Stimulated activated CD4-positive, alpha-beta T cell treated with anti-CD3 and anti-CD28 coated beads, Interleukin-2, amount 100 ng/mL, for 24 hours (primary cell): ENCODE data around the gene MSRB3.

Experiments
- DNase-seq, 2 donors: peaks; one replicate each; pipeline ENCODE4 v3.0.0-alpha.2; 2020

Gene MSRB3

DNA sequence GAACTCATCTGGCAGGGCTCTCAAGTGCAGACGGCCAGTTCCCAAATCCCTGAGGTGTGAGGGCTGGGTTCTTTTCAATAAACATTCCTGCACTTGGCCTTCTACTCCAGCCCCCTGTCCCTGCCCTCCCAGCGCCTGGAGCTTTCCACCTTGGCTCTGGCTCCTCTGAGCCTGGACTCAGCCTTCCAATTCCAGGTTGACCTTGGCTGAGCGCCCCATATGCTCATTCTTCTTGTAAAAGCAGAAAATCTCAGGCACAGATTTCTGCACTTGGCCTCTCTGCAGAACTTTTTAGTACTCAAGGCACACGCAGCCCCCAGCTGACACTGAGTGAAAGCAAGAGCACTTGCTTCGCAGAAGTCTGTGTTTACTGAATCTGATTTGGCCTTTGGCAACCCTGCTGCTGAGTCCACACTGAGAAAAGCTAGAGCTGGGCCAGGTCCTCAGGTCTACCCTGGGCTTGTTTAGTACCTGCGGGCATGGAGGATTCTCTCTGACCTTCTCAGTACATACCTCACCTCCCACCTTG lies 222.7 kb downstream of the MSRB3 start:
- DNase-seq: no peak

DNA sequence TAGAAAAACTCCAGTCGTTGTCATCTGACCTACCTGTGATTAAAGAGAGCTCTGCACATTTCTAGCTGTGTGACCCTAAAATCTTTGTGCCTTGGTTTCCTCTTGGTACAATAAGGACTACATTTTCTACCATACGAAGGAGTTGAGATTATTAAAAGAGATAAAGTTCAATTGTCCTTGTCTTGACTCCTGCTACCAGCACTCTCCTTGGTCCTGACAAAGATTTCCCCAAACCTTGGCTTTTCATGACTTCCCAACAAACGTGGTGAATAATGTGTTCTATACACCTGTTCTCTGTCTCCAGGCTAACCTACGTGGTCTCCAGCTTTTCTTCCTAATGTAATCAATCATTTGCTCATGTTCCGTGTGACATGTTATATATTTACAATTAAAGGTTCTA lies 223.5 kb downstream of the MSRB3 start:
- no peak for DNase-seq

DNA sequence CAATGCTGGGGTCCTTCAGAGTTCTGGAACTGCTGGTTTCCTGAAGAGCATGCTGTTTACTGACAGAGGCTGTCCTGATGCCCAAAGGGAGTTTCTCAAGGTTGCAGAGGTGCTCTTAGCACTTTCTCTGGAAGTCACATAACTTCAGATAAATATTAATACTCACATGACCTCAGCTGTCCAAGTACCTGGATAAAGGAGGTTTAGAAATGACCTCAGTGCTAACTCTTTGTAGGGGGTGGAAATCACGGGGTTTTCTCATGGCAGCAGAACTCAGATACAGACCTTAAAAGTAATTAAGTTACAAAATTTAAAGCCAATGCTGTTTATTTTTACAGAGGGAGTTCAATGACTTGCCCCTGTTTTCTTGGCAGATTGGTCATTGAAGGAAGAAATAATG lies 225.9 kb downstream of the MSRB3 start:
- DNase-seq: no peak

DNA sequence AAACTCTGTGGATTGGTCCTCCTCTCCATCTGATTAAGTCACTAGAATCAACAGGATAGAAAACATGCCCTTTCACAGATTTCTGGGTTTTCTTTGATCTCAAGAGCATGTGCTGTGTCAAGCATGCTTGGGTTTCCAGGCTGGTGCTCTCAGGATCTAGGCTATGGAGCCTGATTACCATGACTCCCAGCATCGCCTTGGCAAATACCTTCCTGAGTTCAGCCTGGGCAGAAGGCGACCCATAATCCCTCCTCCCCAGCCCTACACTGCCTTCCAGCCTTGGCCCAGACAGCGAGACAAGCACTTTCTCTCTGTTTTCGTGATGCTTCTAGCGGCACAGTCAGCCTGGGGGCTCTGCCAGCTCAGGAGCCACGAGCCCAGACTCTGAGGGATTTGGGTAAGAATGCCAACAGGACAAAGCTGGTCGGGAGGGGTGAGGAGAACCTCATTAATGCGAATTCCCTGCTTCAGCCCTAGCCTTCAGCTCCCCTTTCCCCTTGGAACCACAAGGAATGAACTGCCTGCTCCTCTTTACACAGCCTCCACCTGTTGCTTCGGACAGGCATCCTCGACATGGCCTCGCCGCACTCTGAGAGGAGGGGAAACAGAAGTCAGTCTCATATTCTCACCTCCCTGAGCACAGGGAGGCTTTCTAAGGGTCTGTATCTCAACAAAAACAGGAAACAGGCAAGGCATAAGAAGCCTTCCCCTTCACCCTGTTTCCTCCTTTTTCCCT lies 227.1 kb downstream of the MSRB3 start:
- DNase-seq: no peak

DNA sequence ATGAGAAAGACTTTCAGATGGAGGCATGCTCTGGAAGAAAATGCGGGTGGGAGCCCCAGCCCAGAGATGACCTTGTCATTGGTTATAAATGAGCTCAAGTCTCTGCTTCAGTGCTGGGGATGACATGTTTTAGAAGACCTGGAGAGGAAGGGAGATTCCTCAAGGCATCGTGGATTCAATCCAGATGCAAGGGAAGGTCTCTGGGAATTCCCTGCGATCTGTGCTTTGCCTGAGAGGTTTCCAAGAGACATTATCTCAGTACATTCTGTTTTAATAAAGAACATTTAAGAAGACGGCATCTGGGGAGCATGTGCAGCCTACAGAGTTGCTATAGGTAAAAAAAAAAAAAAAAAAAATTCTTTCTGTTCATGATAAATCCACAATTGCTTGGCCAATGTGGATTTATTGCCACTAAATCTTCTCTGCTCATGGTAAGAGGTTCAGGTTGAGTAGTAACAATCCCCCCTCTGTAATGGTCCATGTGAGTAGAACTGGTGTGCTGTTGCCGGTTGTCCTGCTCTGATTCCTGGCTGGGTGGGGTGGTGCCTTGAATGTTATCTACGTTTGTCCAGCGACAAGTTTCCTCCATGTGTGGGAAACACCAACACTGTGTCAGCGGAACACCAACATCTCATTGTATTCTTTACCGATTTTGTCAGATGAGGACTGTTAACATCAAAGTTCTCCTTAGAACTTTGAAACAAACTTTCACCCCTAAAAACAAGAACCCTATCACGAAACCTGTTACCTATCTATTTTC lies 230.0 kb downstream of the MSRB3 start:
- no peak for DNase-seq

DNA sequence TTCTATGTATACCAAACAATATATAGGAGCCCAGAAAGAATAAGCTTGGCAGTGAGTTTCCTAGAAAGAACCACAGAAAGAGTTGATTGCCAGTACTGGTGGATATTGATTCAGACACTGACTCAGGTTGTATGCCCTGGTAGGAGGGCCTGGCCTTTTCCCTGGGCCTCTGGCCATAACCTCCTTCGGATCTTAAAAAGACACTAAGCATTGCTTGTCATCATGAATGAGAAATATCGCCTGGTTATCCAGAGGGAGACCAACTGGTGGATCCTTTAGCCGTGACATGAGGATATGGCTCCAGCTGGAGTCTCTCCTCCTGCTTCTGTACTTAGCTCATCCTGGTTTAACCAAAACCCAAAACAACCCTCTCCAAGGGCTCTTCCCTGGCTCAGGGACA lies 231.5 kb downstream of the MSRB3 start:
- no peak for DNase-seq

DNA sequence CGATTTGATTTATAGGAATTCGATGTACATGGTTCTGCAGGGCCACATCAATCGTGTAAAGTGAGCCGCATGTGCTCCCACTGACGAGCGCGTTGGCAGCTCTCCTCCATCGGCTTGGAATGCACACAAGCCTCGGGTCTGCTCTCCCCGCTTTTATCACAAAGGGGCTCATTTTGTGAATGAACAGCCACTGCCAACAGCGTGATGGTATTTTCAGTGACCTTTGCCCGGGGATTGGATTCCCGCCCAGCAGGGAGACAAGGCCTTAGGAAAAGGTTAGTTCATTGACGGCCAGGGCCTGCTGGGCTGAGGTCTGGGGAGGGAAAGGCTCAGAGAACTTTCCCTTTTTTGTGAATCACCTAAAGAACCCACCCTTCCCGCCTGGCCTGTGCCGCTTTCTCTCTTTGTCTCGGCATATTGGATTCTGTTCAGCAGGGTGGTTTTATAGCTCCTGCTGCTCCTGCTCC lies 232.1 kb downstream of the MSRB3 start:
- DNase-seq: no peak

DNA sequence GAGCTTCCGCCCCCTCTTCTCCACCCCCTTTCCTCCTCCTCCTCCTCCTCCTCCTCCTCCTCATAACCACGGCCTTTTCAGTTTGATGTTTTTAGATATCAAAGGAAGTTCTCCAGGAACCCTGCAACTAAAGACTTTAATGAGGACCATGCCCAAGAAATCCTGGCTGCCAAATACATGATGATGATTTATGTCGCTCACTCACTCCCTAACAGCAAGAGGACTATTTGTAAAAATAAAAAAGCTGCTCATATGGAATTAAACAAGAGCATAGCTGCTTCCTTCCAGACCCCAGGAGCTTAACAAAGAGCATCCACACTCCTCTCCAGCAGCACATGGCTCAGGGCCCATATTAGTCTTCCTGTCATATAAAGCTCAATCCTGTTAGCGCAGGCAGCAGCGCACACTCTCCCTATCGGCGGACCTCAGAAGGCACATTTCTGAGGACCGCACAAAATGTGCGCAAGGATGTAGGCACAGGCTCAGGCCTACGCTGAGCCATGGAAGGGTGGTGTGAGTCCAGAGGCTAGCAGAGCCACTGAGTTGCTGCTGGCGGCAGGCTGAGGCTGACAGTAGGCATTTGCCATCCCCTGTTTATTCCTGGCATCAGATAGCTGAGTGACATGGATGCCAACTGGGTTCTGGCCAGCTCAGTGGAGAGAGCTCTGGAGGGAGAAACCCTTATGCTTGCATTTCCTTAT lies 232.8 kb downstream of the MSRB3 start:
- DNase-seq: no peak

DNA sequence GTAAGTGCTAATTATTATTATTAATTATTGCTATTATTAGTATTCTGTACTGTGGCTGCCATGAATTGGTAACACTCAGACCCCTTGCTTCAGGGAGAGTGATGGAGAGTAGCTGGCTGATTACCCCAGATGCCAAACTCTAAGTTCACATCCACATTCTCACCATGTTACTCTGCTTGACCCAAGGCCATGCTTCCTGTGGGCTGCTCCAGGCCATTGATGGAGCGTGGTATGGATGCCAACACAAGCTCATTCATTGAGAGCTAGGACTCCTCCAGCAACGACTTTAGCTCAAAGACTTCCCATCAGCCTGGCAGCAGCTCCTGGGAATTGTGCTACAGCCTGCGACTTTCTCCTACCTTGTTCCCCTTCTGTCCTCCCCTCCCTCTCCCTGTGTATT lies 233.4 kb downstream of the MSRB3 start:
- no peak for DNase-seq
